ENCODE data around the gene ST3GAL6. TPM values are rescaled to one million over a fixed set of nuclear protein-coding genes. Genes with fewer than 3 reads are reported as not detected.

Gene ST3GAL6
- total RNA-seq, 1 donor from 2014 or later = 52.5 TPM

DNA sequence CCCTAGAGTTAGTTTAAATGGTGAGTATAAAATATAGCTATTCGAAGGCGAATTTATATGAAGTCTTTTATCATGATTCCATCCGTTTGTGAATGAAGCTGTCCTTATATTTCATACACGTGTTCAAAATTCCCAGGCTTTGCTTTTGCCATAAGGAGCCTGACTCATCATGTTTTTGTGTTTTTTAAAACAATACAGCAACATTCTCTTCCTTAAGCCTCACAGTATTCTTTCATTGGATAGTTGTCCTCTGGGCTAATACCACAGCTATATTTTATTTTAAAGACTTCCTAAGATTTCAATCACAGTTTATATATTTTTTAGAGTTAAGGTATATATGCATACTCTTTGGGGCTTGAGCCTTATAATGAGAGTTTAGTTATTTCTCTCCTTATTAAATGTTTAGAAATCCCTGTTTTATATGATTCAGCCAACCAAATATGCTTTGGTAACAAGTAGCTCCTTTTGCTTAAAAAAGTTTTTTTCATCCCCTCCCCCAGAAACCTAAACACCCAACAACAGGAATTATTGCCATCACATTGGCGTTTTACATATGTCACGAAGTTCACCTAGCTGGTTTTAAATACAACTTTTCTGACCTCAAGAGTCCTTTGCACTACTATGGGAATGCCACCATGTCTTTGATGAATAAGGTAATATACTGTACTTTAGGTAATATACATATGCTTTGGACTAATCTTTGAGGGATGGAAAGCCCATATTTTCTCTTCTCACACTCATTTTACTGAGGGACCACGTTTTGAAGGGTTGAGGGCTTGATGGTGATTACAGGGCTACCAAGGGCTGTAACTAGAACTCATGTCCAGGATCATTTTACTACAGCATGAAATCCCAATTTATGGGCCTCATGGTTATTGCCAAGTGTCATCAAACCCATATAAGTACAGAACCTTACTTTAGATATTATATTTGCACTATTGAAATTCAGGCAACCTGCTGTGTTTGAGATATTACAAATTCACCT lies 28.5 kb downstream of the ST3GAL6 start:
- Histone ChIP-seq H3K27me3 (ENCODE audit: low read depth) (no peaks in the 10 kb centered on the region), H3K4me3 (no peak overlapping the region), H3K27ac (replicated peaks) (no peak overlapping the region), H3K9me3 (replicated peaks) (no peaks in the 10 kb centered on the region), H3K36me3 (peaks cover 22% of the 10 kb centered on the region), H3K4me1 (peaks cover 23% of the 10 kb centered on the region)
- TF ChIP-seq, protein P1, sequence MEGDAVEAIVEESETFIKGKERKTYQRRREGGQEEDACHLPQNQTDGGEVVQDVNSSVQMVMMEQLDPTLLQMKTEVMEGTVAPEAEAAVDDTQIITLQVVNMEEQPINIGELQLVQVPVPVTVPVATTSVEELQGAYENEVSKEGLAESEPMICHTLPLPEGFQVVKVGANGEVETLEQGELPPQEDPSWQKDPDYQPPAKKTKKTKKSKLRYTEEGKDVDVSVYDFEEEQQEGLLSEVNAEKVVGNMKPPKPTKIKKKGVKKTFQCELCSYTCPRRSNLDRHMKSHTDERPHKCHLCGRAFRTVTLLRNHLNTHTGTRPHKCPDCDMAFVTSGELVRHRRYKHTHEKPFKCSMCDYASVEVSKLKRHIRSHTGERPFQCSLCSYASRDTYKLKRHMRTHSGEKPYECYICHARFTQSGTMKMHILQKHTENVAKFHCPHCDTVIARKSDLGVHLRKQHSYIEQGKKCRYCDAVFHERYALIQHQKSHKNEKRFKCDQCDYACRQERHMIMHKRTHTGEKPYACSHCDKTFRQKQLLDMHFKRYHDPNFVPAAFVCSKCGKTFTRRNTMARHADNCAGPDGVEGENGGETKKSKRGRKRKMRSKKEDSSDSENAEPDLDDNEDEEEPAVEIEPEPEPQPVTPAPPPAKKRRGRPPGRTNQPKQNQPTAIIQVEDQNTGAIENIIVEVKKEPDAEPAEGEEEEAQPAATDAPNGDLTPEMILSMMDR (IDR thresholded peaks at IDR 0.05; ENCODE audit: borderline replicate concordance) = no peak
- intact Hi-C loops (cut with micrococcal nuclease) = no loop called here
- DNase-seq = no peak

DNA sequence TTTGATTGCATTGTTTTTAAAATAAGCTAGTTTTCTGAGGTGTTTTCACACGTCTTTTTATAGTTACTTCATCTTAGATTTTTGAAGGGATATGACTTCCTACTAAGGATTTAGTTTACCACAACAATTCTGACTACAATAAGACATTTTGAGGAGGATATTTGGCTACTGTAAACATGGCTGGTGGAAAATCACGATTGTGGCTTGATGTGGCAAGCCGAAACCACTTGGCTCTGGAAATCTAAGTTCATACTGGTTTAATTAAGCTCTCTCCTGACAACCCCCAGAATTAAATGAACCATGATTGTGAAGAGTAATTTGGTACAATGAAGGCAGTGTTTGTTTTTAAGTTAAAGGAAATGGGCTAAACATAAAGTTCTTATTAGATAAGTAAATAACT lies 30.8 kb downstream of the ST3GAL6 start:
- intact Hi-C loops (cut with micrococcal nuclease) = no loop called here
- TF ChIP-seq, protein P1 (IDR thresholded peaks at IDR 0.05; ENCODE audit: borderline replicate concordance) = no peak
- no peak overlapping the region for H3K4me3 ChIP-seq

DNA sequence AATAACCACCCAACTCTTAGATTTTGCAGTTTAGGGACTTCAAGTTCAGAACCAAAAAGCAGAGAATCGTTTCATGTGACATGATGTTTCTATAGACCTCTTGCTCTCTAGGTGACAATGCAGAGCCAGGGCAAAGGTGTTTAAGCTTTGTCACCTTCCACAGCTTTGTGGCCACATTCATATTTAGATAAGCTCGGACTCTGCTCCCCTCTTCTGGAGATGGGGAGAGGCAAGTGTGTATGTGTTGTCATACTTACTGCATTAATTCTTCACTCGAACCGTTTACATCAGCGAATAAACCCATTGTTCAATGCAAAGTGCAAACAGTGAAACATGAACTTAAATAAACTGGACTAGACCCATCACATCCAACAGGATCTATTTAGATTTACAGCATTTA lies 33.2 kb downstream of the ST3GAL6 start:
- H3K4me1 ChIP-seq = no peaks in the 10 kb centered on the region
- no peaks in the 10 kb centered on the region for H3K27me3 ChIP-seq (ENCODE audit: low read depth)
- no peak for DNase-seq
- no peak overlapping the region for H3K27ac ChIP-seq (replicated peaks)
- intact Hi-C loops (cut with micrococcal nuclease) = loop anchor here (5.0 kb wide), 1 partner anchor 194 kb away; no protein-coding TSS in a partner anchor
- peaks cover 42% of the 10 kb centered on the region for H3K36me3 ChIP-seq
- TF ChIP-seq, protein P1 (IDR thresholded peaks at IDR 0.05; ENCODE audit: borderline replicate concordance) = no peak
- H3K4me3 ChIP-seq = no peak overlapping the region
- no peaks in the 10 kb centered on the region for H3K9me3 ChIP-seq (replicated peaks)

More for the DNA sequence above, 30.8 kb downstream of the ST3GAL6 start:
- no peak for DNase-seq
- Histone ChIP-seq H3K27me3 (ENCODE audit: low read depth) (no peaks in the 10 kb centered on the region), H3K9me3 (replicated peaks) (no peaks in the 10 kb centered on the region), H3K4me1 (no peaks in the 10 kb centered on the region), H3K36me3 (peaks cover 22% of the 10 kb centered on the region), H3K27ac (replicated peaks) (no peak overlapping the region)

DNA sequence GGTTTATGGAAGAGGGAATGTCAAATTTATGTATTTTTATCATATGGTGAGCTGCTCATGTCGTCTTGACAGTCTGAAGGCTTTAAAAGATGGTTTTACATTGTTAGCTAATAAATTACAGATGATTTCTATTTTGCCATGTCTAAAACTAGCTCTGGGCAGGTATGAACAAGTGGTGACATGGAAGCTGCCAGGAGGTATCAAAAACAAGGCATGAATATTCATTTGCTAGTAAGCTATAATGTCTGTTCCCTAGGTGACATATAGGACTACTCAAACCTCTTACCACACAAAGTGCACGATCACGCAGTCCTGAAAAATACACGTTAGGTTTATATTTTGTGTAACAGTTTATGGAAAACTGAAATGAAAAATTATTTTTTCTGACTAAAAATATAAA lies 34.8 kb downstream of the ST3GAL6 start:
- H3K4me1 ChIP-seq = no peaks in the 10 kb centered on the region
- H3K4me3 ChIP-seq = no peak overlapping the region
- no peak for DNase-seq
- peaks cover 45% of the 10 kb centered on the region for H3K36me3 ChIP-seq
- H3K27ac ChIP-seq (replicated peaks) = no peak overlapping the region
- intact Hi-C loops (cut with micrococcal nuclease) = loop anchor here (5.0 kb wide), 1 partner anchor 196 kb away; no protein-coding TSS in a partner anchor
- H3K27me3 ChIP-seq (ENCODE audit: low read depth) = no peaks in the 10 kb centered on the region
- TF ChIP-seq, protein P1 (IDR thresholded peaks at IDR 0.05; ENCODE audit: borderline replicate concordance) = no peak
- no peaks in the 10 kb centered on the region for H3K9me3 ChIP-seq (replicated peaks)

DNA sequence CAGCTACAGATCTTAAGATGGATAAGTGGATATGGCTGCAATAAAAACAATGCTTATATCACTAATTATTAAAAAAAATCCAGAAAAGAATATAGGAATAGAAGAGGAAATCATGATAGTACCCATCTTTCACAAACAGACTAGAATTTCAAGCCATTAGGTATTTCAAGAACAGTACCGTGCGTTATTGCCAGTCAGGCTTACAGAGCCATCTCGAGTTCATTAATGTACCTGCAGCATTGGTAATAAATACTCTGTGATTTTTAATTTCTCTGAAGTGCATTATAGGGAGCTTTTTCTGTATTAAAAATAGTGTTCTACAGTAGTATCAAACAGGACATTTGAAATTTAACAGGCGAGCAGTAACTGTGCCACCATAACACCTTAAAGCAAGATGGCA lies 35.7 kb downstream of the ST3GAL6 start:
- Histone ChIP-seq H3K9me3 (replicated peaks) (no peaks in the 10 kb centered on the region), H3K27me3 (ENCODE audit: low read depth) (no peaks in the 10 kb centered on the region), H3K27ac (replicated peaks) (no peak overlapping the region), H3K4me3 (no peak overlapping the region), H3K36me3 (peaks cover 39% of the 10 kb centered on the region), H3K4me1 (no peaks in the 10 kb centered on the region)
- TF ChIP-seq, protein P1 (IDR thresholded peaks at IDR 0.05; ENCODE audit: borderline replicate concordance) = peak; percentile 45
- intact Hi-C loops (cut with micrococcal nuclease) = loop anchor here (5.0 kb wide), 1 partner anchor 197 kb away; no protein-coding TSS in a partner anchor
- DNase-seq = no peak

Measured in left ventricle myocardium inferior (tissue), 1 donor.